K562 (cell line): ENCODE data around the gene ITPR3. TPM values are rescaled to one million over a fixed set of nuclear protein-coding genes. Genes with fewer than 3 reads are reported as not detected.

Source experiments
- ATF6 ChIP-seq: sonication (generic); formaldehyde crosslinking; IDR thresholded peaks from 2 replicates; pipeline ENCODE4 v1.4.0; 2020; ENCODE audit warnings: mild to moderate bottlenecking, missing genetic modification reagents
- DMBX1 ChIP-seq: fragments of 250-450 bp; sonication (Bioruptor Pico); IDR thresholded peaks from 2 replicates; pipeline ENCODE4 v1.8.0; 2022; ENCODE audit warnings: inconsistent platforms, mild to moderate bottlenecking, moderate library complexity, borderline replicate concordance
- ELF1 ChIP-seq: fragments of 200-800 bp; sonication (Bioruptor generic); IDR thresholded peaks from 2 replicates; pipeline ENCODE4 v1.6.1; 2016; ENCODE audit warnings: missing genetic modification characterization, missing compliant biosample characterization
- HDAC1 ChIP-seq, 2 experiments: fragments of 450-650 bp; IDR thresholded peaks; 2 replicates each; pipeline ENCODE4 v1.6.1; 2016 to 2017; ENCODE audit warnings: inconsistent platforms in 1 of 2, mild to moderate bottlenecking in 1 of 2, moderate library complexity in 1 of 2
- HES1 ChIP-seq: fragments of 450-650 bp; IDR thresholded peaks from 2 replicates; pipeline ENCODE4 v1.6.1; 2016; ENCODE audit warnings: low read depth, mild to moderate bottlenecking, moderate library complexity
- MCM3 ChIP-seq: fragments of 450-650 bp; IDR thresholded peaks from 2 replicates; pipeline ENCODE4 v1.6.1; 2016
- NUFIP1 ChIP-seq: fragments of 450-650 bp; IDR thresholded peaks from 2 replicates; pipeline ENCODE4 v1.6.1; 2018; ENCODE audit not compliant: partially characterized antibody
- PRPF4 ChIP-seq: fragments of 200-400 bp; formaldehyde crosslinking; IDR thresholded peaks from one replicate; pipeline ENCODE4 v1.6.1; 2017; ENCODE audit warnings: low read length, low read depth, mild to moderate bottlenecking; ENCODE audit not compliant: insufficient read depth, poor library complexity, severe bottlenecking
- ZNF583 ChIP-seq: fragments of 250-450 bp; sonication (Bioruptor Pico); IDR thresholded peaks from 2 replicates; pipeline ENCODE4 v1.4.0; 2020
- polyA plus RNA-seq, 8 experiments: library from polyadenylated mRNA; depleted of rRNA in 4 of 8; stranded (reverse) in 5 of 8; unstranded in 3 of 8; fragments of >200 nt; fragmentation: Nextera tagmentation in 2 of 8; fragmentation: Illumina TruSeq in 1 of 8; extraction: Ambion mirVana in 2 of 8; extraction: Trizol in 1 of 8; gene quantifications; 2 replicates each; pipeline versions ENCODE4 v1.2.1 to v1.2.3, GENCODE V29; 2011 to 2014; ENCODE audit warnings: inconsistent platforms in 1 of 8, missing spikeins in 1 of 8
- total RNA-seq, 7 experiments: library from RNA; depleted of rRNA in 6 of 7; stranded (reverse); fragments of >200 nt in 6 of 7; fragmentation: Illumina TruSeq in 2 of 7; extraction: Trizol in 2 of 7; gene quantifications; 2 replicates each; pipeline versions ENCODE4 v1.2.1 to v1.2.3, GENCODE V29; 2011 to 2021; ENCODE audit warnings: low replicate concordance in 1 of 7
- TF ChIP-seq, protein P1 (sequence below): fragments of 450-650 bp; IDR thresholded peaks from 2 replicates; pipeline ENCODE4 v1.7.1; 2018; ENCODE audit warnings: mild to moderate bottlenecking, low read depth; ENCODE audit not compliant: partially characterized antibody
- TF ChIP-seq, protein P2 (sequence below): fragments of 450-650 bp; IDR thresholded peaks from 2 replicates; pipeline ENCODE4 v1.6.1; 2014; ENCODE audit warnings: low read depth, mild to moderate bottlenecking, moderate library complexity, borderline replicate concordance
- TF ChIP-seq, protein P3 (sequence below): fragments of 250-450 bp; sonication (Bioruptor Pico); IDR thresholded peaks from 2 replicates; pipeline ENCODE4 v1.8.0; 2022; ENCODE audit warnings: inconsistent platforms, mild to moderate bottlenecking, moderate library complexity, borderline replicate concordance

ITPR3 gene
- total and polyA plus RNA-seq, 9 of the 15 experiments (the other 6 are each of a cell fraction or from before 2014, with no cell fraction given): 0.39 to 35.7 (median 13.2) TPM

DNA sequence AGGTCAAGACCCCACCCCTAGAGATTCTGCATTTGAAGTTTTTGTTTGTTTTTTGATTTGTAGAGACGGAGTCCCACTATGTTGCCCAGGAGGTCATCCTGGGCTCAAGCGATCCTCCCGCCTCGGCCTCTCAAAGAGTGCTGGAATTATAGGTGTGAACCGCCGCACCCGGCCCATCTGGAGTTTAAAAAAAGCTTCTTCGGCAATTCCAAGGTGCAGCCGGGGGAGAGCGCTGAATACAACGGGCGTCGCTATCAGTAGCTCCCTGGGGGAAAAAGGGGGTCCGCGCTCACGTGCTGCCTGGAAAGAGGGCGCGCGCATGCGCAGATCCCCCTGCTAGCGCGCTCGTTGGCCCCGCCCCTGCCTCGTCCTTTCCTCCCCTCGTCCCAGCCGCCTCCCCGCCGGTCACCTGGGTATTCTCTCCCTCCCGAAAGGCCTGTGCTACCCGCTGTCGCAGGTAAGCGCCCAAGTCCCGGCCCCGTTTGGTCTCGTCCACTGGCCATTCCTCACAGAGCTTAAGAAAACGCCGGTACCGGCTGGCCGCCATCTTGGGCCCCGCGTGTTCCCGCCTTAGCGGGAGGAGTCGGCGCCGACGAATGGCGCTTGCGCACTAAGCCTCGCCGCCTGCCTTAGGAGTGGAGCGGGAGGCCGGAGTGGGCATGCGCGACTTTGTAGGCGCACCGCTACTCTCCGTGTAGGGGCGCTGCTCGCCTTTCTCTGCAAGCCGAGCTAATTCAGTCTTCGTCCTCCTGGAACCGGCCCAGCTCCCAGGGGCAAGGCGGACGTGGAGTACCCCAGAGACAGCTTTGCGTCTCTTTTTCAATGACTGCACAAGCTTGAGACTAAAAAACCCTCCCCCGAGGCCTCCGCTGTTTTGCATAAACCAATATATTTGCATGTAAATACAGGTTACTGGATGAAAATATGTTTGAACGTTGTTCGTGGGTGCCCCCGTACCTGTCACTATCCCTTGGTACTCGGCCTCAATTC, 90.3 kb downstream of the ITPR3 start, which contains the start of gene UQCC2 (continued):
- TF ChIP-seq, protein P1, sequence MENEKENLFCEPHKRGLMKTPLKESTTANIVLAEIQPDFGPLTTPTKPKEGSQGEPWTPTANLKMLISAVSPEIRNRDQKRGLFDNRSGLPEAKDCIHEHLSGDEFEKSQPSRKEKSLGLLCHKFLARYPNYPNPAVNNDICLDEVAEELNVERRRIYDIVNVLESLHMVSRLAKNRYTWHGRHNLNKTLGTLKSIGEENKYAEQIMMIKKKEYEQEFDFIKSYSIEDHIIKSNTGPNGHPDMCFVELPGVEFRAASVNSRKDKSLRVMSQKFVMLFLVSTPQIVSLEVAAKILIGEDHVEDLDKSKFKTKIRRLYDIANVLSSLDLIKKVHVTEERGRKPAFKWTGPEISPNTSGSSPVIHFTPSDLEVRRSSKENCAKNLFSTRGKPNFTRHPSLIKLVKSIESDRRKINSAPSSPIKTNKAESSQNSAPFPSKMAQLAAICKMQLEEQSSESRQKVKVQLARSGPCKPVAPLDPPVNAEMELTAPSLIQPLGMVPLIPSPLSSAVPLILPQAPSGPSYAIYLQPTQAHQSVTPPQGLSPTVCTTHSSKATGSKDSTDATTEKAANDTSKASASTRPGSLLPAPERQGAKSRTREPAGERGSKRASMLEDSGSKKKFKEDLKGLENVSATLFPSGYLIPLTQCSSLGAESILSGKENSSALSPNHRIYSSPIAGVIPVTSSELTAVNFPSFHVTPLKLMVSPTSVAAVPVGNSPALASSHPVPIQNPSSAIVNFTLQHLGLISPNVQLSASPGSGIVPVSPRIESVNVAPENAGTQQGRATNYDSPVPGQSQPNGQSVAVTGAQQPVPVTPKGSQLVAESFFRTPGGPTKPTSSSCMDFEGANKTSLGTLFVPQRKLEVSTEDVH: peak; percentile 80
- TF ChIP-seq, protein P2, sequence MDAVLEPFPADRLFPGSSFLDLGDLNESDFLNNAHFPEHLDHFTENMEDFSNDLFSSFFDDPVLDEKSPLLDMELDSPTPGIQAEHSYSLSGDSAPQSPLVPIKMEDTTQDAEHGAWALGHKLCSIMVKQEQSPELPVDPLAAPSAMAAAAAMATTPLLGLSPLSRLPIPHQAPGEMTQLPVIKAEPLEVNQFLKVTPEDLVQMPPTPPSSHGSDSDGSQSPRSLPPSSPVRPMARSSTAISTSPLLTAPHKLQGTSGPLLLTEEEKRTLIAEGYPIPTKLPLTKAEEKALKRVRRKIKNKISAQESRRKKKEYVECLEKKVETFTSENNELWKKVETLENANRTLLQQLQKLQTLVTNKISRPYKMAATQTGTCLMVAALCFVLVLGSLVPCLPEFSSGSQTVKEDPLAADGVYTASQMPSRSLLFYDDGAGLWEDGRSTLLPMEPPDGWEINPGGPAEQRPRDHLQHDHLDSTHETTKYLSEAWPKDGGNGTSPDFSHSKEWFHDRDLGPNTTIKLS: no peak
- TF ChIP-seq ELF1 (tag) (no peak), PRPF4 (no peak), MCM3 (no peak), HDAC1 (IDR thresholded peaks at IDR 0.05) (peak in 1 of 2 experiments; percentile 86; a peak in 2 of 4 replicates), HES1 (no peak), ATF6 (CRISPR knock-in tag) (peak; percentile 95; the same call in 1 of the 2 replicates), ZNF583 (CRISPR knock-in tag) (0 out of 2 replicates have a peak, but pooled peaks have one; percentile 31), DMBX1 (peak; percentile 75; the same call in 1 of the 2 replicates), NUFIP1 (no peak)
- TF ChIP-seq, protein P3, sequence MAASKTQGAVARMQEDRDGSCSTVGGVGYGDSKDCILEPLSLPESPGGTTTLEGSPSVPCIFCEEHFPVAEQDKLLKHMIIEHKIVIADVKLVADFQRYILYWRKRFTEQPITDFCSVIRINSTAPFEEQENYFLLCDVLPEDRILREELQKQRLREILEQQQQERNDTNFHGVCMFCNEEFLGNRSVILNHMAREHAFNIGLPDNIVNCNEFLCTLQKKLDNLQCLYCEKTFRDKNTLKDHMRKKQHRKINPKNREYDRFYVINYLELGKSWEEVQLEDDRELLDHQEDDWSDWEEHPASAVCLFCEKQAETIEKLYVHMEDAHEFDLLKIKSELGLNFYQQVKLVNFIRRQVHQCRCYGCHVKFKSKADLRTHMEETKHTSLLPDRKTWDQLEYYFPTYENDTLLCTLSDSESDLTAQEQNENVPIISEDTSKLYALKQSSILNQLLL (CRISPR knock-in tag): no peak
